Kidney (tissue), 14 donors: ENCODE data around the gene PDZRN4. TPM values are rescaled to one million over a fixed set of nuclear protein-coding genes. Genes with fewer than 3 reads are reported as not detected.

Source experiments
- DNase-seq, 5 donors: peaks; one replicate each; pipeline ENCODE4 v3.0.0-alpha.2; 2013 to 2020
- FAIRE-seq: peaks from 2 replicates; lab custom pipeline; 2012; peaks lifted over from hg19 to GRCh38; lab: Jason Lieb, UNC
- H3K27ac ChIP-seq, 2 donors: one replicate each; pipeline ENCODE4 v1.7.0; 2013; ENCODE audit warnings: low read depth in 2 of 2, low read length in 2 of 2, inconsistent platforms in 1 of 2
- H3K27me3 ChIP-seq: one replicate; pipeline ENCODE4 v1.7.1; 2013; ENCODE audit warnings: low read length, inconsistent platforms; ENCODE audit not compliant: control insufficient read depth, insufficient read depth
- H3K36me3 ChIP-seq, 3 donors: one replicate each; pipeline versions ENCODE4 v1.7.0 to v1.7.1; 2013; ENCODE audit warnings: low read length in 3 of 3, control low read depth in 1 of 3, inconsistent platforms in 1 of 3; ENCODE audit not compliant: insufficient read depth in 3 of 3, control insufficient read depth in 2 of 3
- H3K4me1 ChIP-seq, 3 donors: one replicate each; pipeline versions ENCODE4 v1.7.0 to v1.7.1; 2013; ENCODE audit warnings: low read length in 3 of 3, inconsistent platforms in 1 of 3, low read depth in 1 of 3; ENCODE audit not compliant: control insufficient read depth in 2 of 3, insufficient read depth in 2 of 3
- H3K4me3 ChIP-seq, 3 donors: one replicate each; pipeline versions ENCODE4 v1.7.0 to v1.8.1; 2013; ENCODE audit warnings: low read length in 3 of 3, control low read depth in 1 of 3, inconsistent platforms in 1 of 3
- H3K9ac ChIP-seq, 3 donors: one replicate each; pipeline versions ENCODE4 v1.7.0 to v1.7.1; 2013; ENCODE audit warnings: low read length in 3 of 3, control low read depth in 1 of 3, inconsistent platforms in 1 of 3
- H3K9me3 ChIP-seq, 3 donors: one replicate each; pipeline versions ENCODE4 v1.7.0 to v1.7.1; 2013; ENCODE audit warnings: low read length in 3 of 3, control low read depth in 1 of 3, inconsistent platforms in 1 of 3; ENCODE audit not compliant: control insufficient read depth in 2 of 3, insufficient read depth in 1 of 3
- CTCF ChIP-seq: IDR thresholded peaks from 3 replicates; pipeline ENCODE4 v1.5.1; 2012; ENCODE audit warnings: mild to moderate bottlenecking, moderate library complexity, borderline replicate concordance; ENCODE audit not compliant: insufficient read depth; ENCODE audit errors: extremely low read depth
- intact Hi-C: fragments of 100-400 bp; cut with DNase I; formaldehyde crosslinking; loops from one replicate; pipeline ENCODE4 v1.11.1; 2022
- polyA plus RNA-seq: library from polyadenylated mRNA; stranded (reverse); fragments of 350-450 nt; fragmentation: Illumina TruSeq; extraction: RNeasy Lipid Tissue Mini Kit (QIAGEN cat#74804); gene quantifications from one replicate; pipeline ENCODE4 v1.2.3, GENCODE V29; 2014; ENCODE audit warnings: low read depth, low replicate concordance; ENCODE audit not compliant: insufficient read depth
- total RNA-seq: library from RNA; stranded (reverse); fragmentation: NEBNext Ultra II Directional; extraction: Animal tissue kit (Norgen Biotek cat#: 25700); gene quantifications from one replicate; pipeline ENCODE4 v1.2.1, GENCODE V29; 2021
- donor health status: control.
- donor health status: control.
- donor health status: control.
- donor health status: control.
- donor health status: control.
- donor health status: DM: yes; HTN: yes; CAD: no.
- donor health status: Normal renal cell carcinoma (clear cell type).

Gene PDZRN4
- total and polyA plus RNA-seq, 2 donors from 2014 or later, result 0.56 to 2.1 TPM

- Histone ChIP-seq H3K4me3 (no peak overlapping the region), H3K4me1 (no peaks in the 10 kb centered on the region), H3K27ac (no peak overlapping the region), H3K9me3 (no peaks in the 10 kb centered on the region), H3K27me3 (no peaks in the 10 kb centered on the region), H3K36me3 (no peaks in the 10 kb centered on the region), H3K9ac (no peak overlapping the region)
- DNase-seq, result peak in 1 of 5 donors; percentile 12
- FAIRE-seq, result no peak
- no peak for TF ChIP-seq CTCF
- intact Hi-C loops, result no loop called here
These were observed 364.5 kb downstream of the PDZRN4 start for GRCh38 chr12:41552588-41552987.

GRCh38 chr12:41556176-41556575 lies 368.1 kb downstream of the PDZRN4 start:
- H3K27me3 ChIP-seq, result no peaks in the 10 kb centered on the region
- no peak for TF ChIP-seq CTCF
- H3K9ac ChIP-seq, result no peak overlapping the region
- no peaks in the 10 kb centered on the region for H3K4me1 ChIP-seq
- no peaks in the 10 kb centered on the region for H3K9me3 ChIP-seq
- no peaks in the 10 kb centered on the region for H3K36me3 ChIP-seq
- intact Hi-C loops, result no loop called here
- H3K27ac ChIP-seq, result no peak overlapping the region
- DNase-seq (no peak), FAIRE-seq (no peak)
- no peak overlapping the region for H3K4me3 ChIP-seq

DNA sequence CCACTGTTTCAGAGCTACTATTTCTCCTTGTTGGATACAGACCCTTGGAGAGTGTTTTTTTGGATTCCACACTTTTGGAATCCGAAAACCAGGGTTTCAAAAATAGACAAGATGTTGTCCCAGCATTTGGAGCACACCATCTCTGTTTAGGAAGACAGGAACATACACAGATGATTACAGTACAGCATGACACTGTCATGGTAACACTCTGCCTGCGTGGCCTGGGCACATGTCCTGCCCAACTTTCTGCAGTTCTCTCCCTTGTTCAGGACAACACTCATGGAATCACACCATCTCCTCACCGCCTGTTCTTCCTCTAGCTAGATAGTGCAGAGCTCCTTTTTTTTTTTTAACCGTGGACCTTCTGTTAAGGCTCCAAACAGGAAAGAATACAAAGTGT lies 369.2 kb downstream of the PDZRN4 start:
- no peak overlapping the region for H3K4me3 ChIP-seq
- FAIRE-seq (no peak), DNase-seq (no peak)
- no peak overlapping the region for H3K9ac ChIP-seq
- H3K4me1 ChIP-seq, result no peaks in the 10 kb centered on the region
- intact Hi-C loops, result no loop called here
- no peaks in the 10 kb centered on the region for H3K9me3 ChIP-seq
- no peaks in the 10 kb centered on the region for H3K36me3 ChIP-seq
- TF ChIP-seq CTCF, result no peak
- no peak overlapping the region for H3K27ac ChIP-seq
- H3K27me3 ChIP-seq, result no peaks in the 10 kb centered on the region

DNA sequence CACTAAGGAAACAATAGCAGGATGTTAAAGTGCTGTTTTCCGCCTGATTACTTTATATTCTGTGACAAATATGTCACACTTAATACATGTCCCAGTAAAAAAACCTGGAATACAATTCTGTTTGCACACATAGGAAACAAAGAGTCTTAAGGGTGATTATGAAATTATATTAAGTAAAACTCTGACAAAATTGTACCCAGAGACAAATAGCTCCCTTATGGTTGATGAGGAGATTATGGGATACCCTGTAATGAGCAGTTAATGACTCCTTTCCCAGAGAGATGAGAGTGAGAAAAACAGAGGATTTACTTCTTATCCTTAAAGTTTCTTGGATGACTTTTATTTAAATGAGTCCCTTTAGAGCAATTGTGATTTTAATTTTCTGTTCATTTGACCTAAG lies 370.6 kb downstream of the PDZRN4 start:
- TF ChIP-seq CTCF, result no peak
- no peak overlapping the region for H3K4me3 ChIP-seq
- no peak overlapping the region for H3K27ac ChIP-seq
- H3K36me3 ChIP-seq, result no peaks in the 10 kb centered on the region
- DNase-seq (no peak), FAIRE-seq (no peak)
- intact Hi-C loops, result no loop called here
- H3K9ac ChIP-seq, result no peak overlapping the region
- no peaks in the 10 kb centered on the region for H3K4me1 ChIP-seq
- no peaks in the 10 kb centered on the region for H3K9me3 ChIP-seq
- H3K27me3 ChIP-seq, result no peaks in the 10 kb centered on the region
